K562 (cell line): ENCODE results near the gene IP6K3.

Experiments
- SMAD2 ChIP-seq: fragments of 150-350 bp; IDR thresholded peaks from 2 replicates; pipeline ENCODE4 v1.6.1; 2014; ENCODE audit warnings: low read depth, mild to moderate bottlenecking, low read length
- ZBED1 ChIP-seq: IDR thresholded peaks from 2 replicates; pipeline ENCODE4 v1.6.1; 2014

DNA sequence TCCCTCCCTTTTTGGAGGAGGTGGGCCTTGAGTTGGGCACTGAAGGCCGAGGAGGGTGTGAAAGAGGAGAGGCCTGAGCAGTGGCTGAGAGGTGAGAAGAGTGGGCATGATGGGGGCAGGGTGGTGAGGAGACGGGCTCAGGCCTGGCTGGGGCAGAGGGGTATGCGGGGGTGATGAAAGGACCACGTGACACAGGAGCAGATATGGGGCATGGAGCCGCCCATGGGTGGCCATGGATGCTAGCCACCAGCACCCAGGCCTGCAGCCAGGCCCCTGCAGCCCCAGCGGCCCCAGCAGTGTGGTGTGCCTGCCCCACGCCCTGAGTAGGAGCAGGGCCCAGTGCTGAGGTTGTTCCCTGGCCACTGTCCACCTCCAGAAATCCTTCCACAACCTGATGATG, 61.7 kb downstream of the IP6K3 start:
- TF ChIP-seq ZBED1 (no peak), SMAD2 (no peak)
